AG08395 (cell line): Measurements from ENCODE around the gene FAM217B.

ENCODE experiments used
- DNase-seq: peaks from one replicate; pipeline ENCODE4 v3.0.0; 2012; ENCODE audit warnings: mixed read lengths, low spot score

FAM217B gene

GRCh38 chr20:59940129-59940955, at the start of gene FAM217B, which contains the start of gene PPP1R3D:
Gene FAM217B, plus strand, starts transcription at chr20:59940389. Its CDS starts 3,555 bp downstream, at chr20:59943944.
Gene PPP1R3D, minus strand, starts transcription at chr20:59940305. Its CDS starts 374 bp downstream, at chr20:59939931.
- peak; percentile 96 for DNase-seq

- DNase-seq, result no peak
Observed at GRCh38 chr20:59891581-59891980, 48.6 kb upstream of the FAM217B start.

- no peak for DNase-seq
Observed at GRCh38 chr20:59895908-59896307, 44.3 kb upstream of the FAM217B start.

- DNase-seq, result no peak
Observed at GRCh38 chr20:59902470-59902869, 37.7 kb upstream of the FAM217B start.

GRCh38 chr20:59903621-59904020, 36.6 kb upstream of the FAM217B start:
- DNase-seq, result no peak

- DNase-seq, result no peak
Observed at GRCh38 chr20:59908855-59909254, 31.3 kb upstream of the FAM217B start.

GRCh38 chr20:59911041-59911440, 29.1 kb upstream of the FAM217B start:
- no peak for DNase-seq

- DNase-seq, result no peak
Observed at GRCh38 chr20:59912609-59913008, 27.6 kb upstream of the FAM217B start.

- DNase-seq, result peak; percentile 2
Observed at GRCh38 chr20:59920944-59921343, 19.2 kb upstream of the FAM217B start.

- no peak for DNase-seq
Observed at GRCh38 chr20:59923514-59923913, 16.7 kb upstream of the FAM217B start.

- DNase-seq, result no peak
Observed at GRCh38 chr20:59925359-59925758, 14.8 kb upstream of the FAM217B start.

- DNase-seq, result no peak
Observed at GRCh38 chr20:59925899-59926298, 14.3 kb upstream of the FAM217B start.

- DNase-seq, result no peak
Observed at GRCh38 chr20:59931511-59932312, 8.5 kb upstream of the FAM217B start.

- DNase-seq, result no peak
Observed at GRCh38 chr20:59932616-59933295, 7.4 kb upstream of the FAM217B start.

GRCh38 chr20:59933296-59933848, 6.8 kb upstream of the FAM217B start, which contains the start of gene SYCP2:
Gene SYCP2, minus strand, starts transcription at chr20:59933637. Its CDS starts 11,224 bp downstream, at chr20:59922413.
- peak; percentile 77 for DNase-seq

- DNase-seq, result peak; percentile 87
Observed at GRCh38 chr20:59933849-59934585, 6.2 kb upstream of the FAM217B start.

- DNase-seq, result no peak
Observed at GRCh38 chr20:59935457-59936185, 4.6 kb upstream of the FAM217B start.

GRCh38 chr20:59936409-59936808, 3.8 kb upstream of the FAM217B start:
- DNase-seq, result no peak

GRCh38 chr20:59937150-59937549, 3.0 kb upstream of the FAM217B start:
- no peak for DNase-seq

- peak; percentile 70 for DNase-seq
Observed at GRCh38 chr20:59938221-59938620, 2.0 kb upstream of the FAM217B start.

- DNase-seq, result no peak
Observed at GRCh38 chr20:59938696-59939051, 1.5 kb upstream of the FAM217B start.
